PC-3 (cell line): ENCODE data around the gene OTOF. TPM values are rescaled to one million over a fixed set of nuclear protein-coding genes. Genes with fewer than 3 reads are reported as not detected.
A peak's percentile ranks its signal among the peaks of the same experiment; 100 is the strongest.

Source experiments
- ATAC-seq: fragments of 200-7000 bp; cut with Tn5 transposase; 2 replicates; pipeline ENCODE4 v1.9.1; 2020; ENCODE audit warnings: mild to moderate bottlenecking, moderate library complexity
- BruUV-seq: library from RNA; stranded (reverse); fragments of 400-500 nt; replicated peaks from 2 replicates; lab custom pipeline; 2021; lab: Mats Ljungman, UMichigan
- CTCF ChIA-PET: fragments of 300-600 bp; sonication (Branson Sonifier 250); formaldehyde crosslinking; loops from one replicate; lab custom pipeline; 2022; ENCODE audit warnings: antibody characterized with exemption; lab: Charles Lee
- POLR2A ChIA-PET: fragments of 300-600 bp; sonication (Branson Sonifier 250); formaldehyde crosslinking; loops from one replicate; lab custom pipeline; 2022; ENCODE audit warnings: antibody characterized with exemption; ENCODE audit not compliant: unreplicated experiment; lab: Charles Lee
- DNase-seq: peaks from one replicate; pipeline ENCODE4 v3.0.0-alpha.2; 2015
- H2AFZ ChIP-seq: fragments of 300-600 bp; sonication (generic); 2 replicates; pipeline ENCODE4 v1.6.0; 2016; ENCODE audit warnings: antibody characterized with exemption, low read length
- H3F3A ChIP-seq: fragments of 300-600 bp; sonication (generic); one replicate; pipeline ENCODE4 v1.6.0; 2017; ENCODE audit warnings: antibody characterized with exemption, low read length, control low read depth, mild to moderate bottlenecking; ENCODE audit not compliant: unreplicated experiment
- H3K27ac ChIP-seq: fragments of 300-600 bp; sonication (generic); 2 replicates; pipeline ENCODE4 v1.5.1; 2016; ENCODE audit warnings: mild to moderate bottlenecking, low read length
- H3K27me3 ChIP-seq: fragments of 300-600 bp; sonication (generic); 2 replicates; pipeline ENCODE4 v1.6.1; 2016; ENCODE audit warnings: low read length, mixed read lengths
- H3K36me3 ChIP-seq: fragments of 300-600 bp; sonication (generic); 2 replicates; pipeline ENCODE4 v1.6.1; 2016; ENCODE audit warnings: low read depth, mixed run types, low read length, mixed read lengths
- H3K4me1 ChIP-seq: fragments of 300-600 bp; sonication (generic); 2 replicates; pipeline ENCODE4 v1.5.1; 2016; ENCODE audit warnings: low read length; ENCODE audit not compliant: insufficient read depth
- H3K4me2 ChIP-seq: fragments of 300-600 bp; sonication (generic); 2 replicates; pipeline ENCODE4 v1.6.0; 2016; ENCODE audit warnings: low read length
- H3K4me3 ChIP-seq: fragments of 300-600 bp; sonication (generic); 2 replicates; pipeline ENCODE4 v1.5.1; 2016; ENCODE audit warnings: mild to moderate bottlenecking, low read length, mixed read lengths
- H3K79me2 ChIP-seq: fragments of 300-600 bp; sonication (generic); 2 replicates; pipeline ENCODE4 v1.6.1; 2017; ENCODE audit warnings: low read length, mixed read lengths
- H3K9ac ChIP-seq: fragments of 300-600 bp; sonication (generic); 2 replicates; pipeline ENCODE4 v1.6.0; 2016; ENCODE audit warnings: mild to moderate bottlenecking, low read length
- H3K9me2 ChIP-seq: fragments of 300-600 bp; sonication (generic); replicated peaks from 2 replicates; pipeline ENCODE4 v1.6.1; 2016; ENCODE audit warnings: mixed run types, low read length, mixed read lengths
- H3K9me3 ChIP-seq: fragments of 300-600 bp; sonication (generic); 2 replicates; pipeline ENCODE4 v1.6.1; 2016; ENCODE audit warnings: low read length, mixed read lengths
- H4K20me1 ChIP-seq: fragments of 300-600 bp; sonication (generic); 2 replicates; pipeline ENCODE4 v1.6.1; 2016; ENCODE audit warnings: low read length, mixed read lengths
- CTCF ChIP-seq: fragments of 300-600 bp; sonication (generic); conservative IDR thresholded peaks from 2 replicates; pipeline ENCODE4 v1.5.1; 2017; ENCODE audit warnings: antibody characterized with exemption, low read depth, mild to moderate bottlenecking, low read length
- EZH2 ChIP-seq: fragments of 300-600 bp; sonication (generic); IDR thresholded peaks from one replicate; pipeline ENCODE4 v1.6.1; 2017; ENCODE audit warnings: antibody characterized with exemption, mild to moderate bottlenecking, low read length; ENCODE audit not compliant: unreplicated experiment
- EZH2phosphoT487 ChIP-seq: fragments of 300-600 bp; sonication (generic); IDR thresholded peaks from 2 replicates; pipeline ENCODE4 v1.6.1; 2018; ENCODE audit warnings: mild to moderate bottlenecking, antibody characterized with exemption, low read length, borderline replicate concordance
- intact Hi-C: fragments of 100-400 bp; cut with micrococcal nuclease; formaldehyde crosslinking; loops from 2 replicates; pipeline ENCODE4 v1.9.0; 2023
- total RNA-seq: library from RNA; depleted of rRNA; stranded (reverse); fragments of >200 nt; gene quantifications from 2 replicates; pipeline ENCODE4 v1.2.3, GENCODE V29; 2014

The OTOF gene
- total RNA-seq, 1 experiment from 2014 or later: not detected

- Histone ChIP-seq H4K20me1 (no peaks in the 10 kb centered on the region), H3K27ac (no peak overlapping the region), H2AFZ (no peak overlapping the region), H3K27me3 (no peaks in the 10 kb centered on the region), H3K36me3 (no peaks in the 10 kb centered on the region), H3K9me2 (no peaks in the 10 kb centered on the region), H3K4me2 (no peak overlapping the region), H3K4me3 (no peak overlapping the region), H3K4me1 (no peaks in the 10 kb centered on the region), H3K9me3 (no peaks in the 10 kb centered on the region), H3F3A (no peaks in the 10 kb centered on the region), H3K79me2 (no peaks in the 10 kb centered on the region), H3K9ac (no peak overlapping the region)
- POLR2A ChIA-PET: interaction anchor here (0.6 kb wide), 1 partner anchor 216 kb away, joined by 3 read pairs; no protein-coding TSS in a partner anchor
- DNase-seq (peak; percentile 51), ATAC-seq (peak; percentile 38; the same call in 1 of the 2 replicates)
- CTCF ChIA-PET: no interaction called here
- no TSS peak for BruUV-seq
- no peak for TF ChIP-seq EZH2phosphoT487
- peak; percentile 69 for TF ChIP-seq CTCF
- intact Hi-C loops: no loop called here
Observed at GRCh38 chr2:26462511-26463243, 15.2 kb downstream of the OTOF start.

GRCh38 chr2:26462100-26462499 is 15.8 kb downstream of the OTOF start:
- CTCF ChIA-PET: no interaction called here

More at GRCh38 chr2:26462100-26462499, 15.8 kb downstream of the OTOF start:
- H3K9ac ChIP-seq: no peak overlapping the region
- H3K4me3 ChIP-seq: no peak overlapping the region
- H3K9me2 ChIP-seq: no peaks in the 10 kb centered on the region
- H3K9me3 ChIP-seq: no peaks in the 10 kb centered on the region
- POLR2A ChIA-PET: interaction anchor here (0.6 kb wide), 1 partner anchor 215 kb away, joined by 3 read pairs; no protein-coding TSS in a partner anchor
- no peaks in the 10 kb centered on the region for H3K27me3 ChIP-seq
- no peak for ATAC-seq
- no peak for DNase-seq
- no peaks in the 10 kb centered on the region for H4K20me1 ChIP-seq
- no TSS peak for BruUV-seq
- H3K4me2 ChIP-seq: no peak overlapping the region
- no peaks in the 10 kb centered on the region for H3K4me1 ChIP-seq
- no peaks in the 10 kb centered on the region for H3K79me2 ChIP-seq
- H3K36me3 ChIP-seq: no peaks in the 10 kb centered on the region
- no peak overlapping the region for H2AFZ ChIP-seq
- intact Hi-C loops: no loop called here
- no peaks in the 10 kb centered on the region for H3F3A ChIP-seq
- no peak overlapping the region for H3K27ac ChIP-seq
- TF ChIP-seq EZH2 (no peak), EZH2phosphoT487 (no peak), CTCF (no peak)
